PC-9 (cell line): Measurements from ENCODE around the gene ATP10B.

Source experiments
- EZH2 ChIP-seq: fragments of 200-600 bp; sonication (generic); IDR thresholded peaks from 2 replicates; pipeline ENCODE4 v1.8.0; 2017; ENCODE audit warnings: antibody characterized with exemption, low read depth
- TF ChIP-seq, protein P1 (sequence below): fragments of 200-600 bp; sonication (generic); conservative IDR thresholded peaks from 2 replicates; pipeline ENCODE4 v1.6.1; 2017; ENCODE audit warnings: mixed run types, antibody characterized with exemption, mild to moderate bottlenecking, moderate library complexity

DNA sequence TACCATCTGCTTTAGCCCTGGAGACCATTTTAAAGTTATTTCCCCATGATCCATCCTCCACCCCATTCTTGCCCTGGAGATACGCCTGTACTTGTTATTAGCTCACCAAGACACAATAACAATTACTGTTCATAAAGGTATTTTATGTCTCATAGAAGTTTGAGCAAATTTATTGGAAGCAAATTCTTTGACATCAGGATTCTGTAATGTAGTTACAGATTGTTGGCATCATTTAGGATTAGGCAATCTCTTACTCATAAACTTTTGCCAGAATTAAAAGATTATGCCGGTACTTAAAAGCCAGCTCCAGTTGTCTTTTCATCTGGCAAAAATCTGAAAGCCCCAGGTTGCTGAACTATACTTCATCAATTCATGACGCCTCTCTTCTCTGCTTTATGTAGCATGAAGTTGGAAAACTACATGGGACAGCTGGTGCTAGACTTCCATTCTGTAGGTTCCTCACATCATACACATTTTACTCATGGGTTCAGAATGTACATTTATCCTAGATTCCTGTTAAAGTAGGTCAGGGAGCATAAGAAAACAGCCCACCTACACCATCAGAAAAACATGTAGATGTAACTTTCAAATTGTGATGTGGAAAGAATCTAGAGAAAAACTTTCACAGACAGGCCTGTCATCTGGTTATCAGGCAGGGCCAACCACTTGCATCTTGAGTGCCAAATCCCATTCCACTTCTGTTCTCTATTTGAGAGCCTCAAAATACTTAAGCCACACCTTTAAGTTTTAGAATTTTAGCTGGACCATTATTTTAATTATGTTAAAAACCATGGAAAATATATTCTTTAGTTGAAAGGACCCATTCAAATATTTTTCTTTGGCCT lies 14.0 kb downstream of the ATP10B start:
- TF ChIP-seq, protein P1, sequence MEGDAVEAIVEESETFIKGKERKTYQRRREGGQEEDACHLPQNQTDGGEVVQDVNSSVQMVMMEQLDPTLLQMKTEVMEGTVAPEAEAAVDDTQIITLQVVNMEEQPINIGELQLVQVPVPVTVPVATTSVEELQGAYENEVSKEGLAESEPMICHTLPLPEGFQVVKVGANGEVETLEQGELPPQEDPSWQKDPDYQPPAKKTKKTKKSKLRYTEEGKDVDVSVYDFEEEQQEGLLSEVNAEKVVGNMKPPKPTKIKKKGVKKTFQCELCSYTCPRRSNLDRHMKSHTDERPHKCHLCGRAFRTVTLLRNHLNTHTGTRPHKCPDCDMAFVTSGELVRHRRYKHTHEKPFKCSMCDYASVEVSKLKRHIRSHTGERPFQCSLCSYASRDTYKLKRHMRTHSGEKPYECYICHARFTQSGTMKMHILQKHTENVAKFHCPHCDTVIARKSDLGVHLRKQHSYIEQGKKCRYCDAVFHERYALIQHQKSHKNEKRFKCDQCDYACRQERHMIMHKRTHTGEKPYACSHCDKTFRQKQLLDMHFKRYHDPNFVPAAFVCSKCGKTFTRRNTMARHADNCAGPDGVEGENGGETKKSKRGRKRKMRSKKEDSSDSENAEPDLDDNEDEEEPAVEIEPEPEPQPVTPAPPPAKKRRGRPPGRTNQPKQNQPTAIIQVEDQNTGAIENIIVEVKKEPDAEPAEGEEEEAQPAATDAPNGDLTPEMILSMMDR: no peak
- TF ChIP-seq EZH2: no peak
